PC-3 (cell line): Measurements from ENCODE around the gene HNRNPCL1.
"Not testable (repeated sequence)": the region's sequence is repeated elsewhere in the genome, so short reads cannot be mapped to it uniquely, and the experiment has no call there.

Experiments used
- EZH2 ChIP-seq: fragments of 300-600 bp; sonication (generic); IDR thresholded peaks from one replicate; pipeline ENCODE4 v1.6.1; 2017; ENCODE audit warnings: antibody characterized with exemption, mild to moderate bottlenecking, low read length; ENCODE audit not compliant: unreplicated experiment
- EZH2phosphoT487 ChIP-seq: fragments of 300-600 bp; sonication (generic); IDR thresholded peaks from 2 replicates; pipeline ENCODE4 v1.6.1; 2018; ENCODE audit warnings: mild to moderate bottlenecking, antibody characterized with exemption, low read length, borderline replicate concordance
- TF ChIP-seq, protein P1 (sequence below): fragments of 300-600 bp; sonication (generic); conservative IDR thresholded peaks from 2 replicates; pipeline ENCODE4 v1.5.1; 2017; ENCODE audit warnings: antibody characterized with exemption, low read depth, mild to moderate bottlenecking, low read length

DNA sequence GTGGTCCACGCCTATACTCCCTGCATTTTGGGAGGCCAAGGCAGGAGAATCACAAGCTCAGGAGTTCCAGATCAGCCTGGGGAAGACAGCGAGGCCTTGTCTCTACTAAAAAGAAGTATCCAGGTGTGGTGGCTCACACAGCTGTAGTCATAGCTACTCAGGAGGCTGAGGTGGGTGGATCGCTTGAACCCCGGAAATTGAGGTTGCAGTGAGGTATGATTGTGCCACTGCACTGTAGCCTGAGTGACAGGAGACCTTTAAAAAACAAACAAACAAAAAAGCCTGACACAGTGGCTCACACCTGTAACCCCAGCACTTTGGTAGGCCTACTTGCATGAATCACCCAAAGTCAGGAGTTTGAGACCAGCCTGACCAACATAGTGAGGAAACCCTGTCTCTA, 29.9 kb upstream of the HNRNPCL1 start:
- TF ChIP-seq, protein P1, sequence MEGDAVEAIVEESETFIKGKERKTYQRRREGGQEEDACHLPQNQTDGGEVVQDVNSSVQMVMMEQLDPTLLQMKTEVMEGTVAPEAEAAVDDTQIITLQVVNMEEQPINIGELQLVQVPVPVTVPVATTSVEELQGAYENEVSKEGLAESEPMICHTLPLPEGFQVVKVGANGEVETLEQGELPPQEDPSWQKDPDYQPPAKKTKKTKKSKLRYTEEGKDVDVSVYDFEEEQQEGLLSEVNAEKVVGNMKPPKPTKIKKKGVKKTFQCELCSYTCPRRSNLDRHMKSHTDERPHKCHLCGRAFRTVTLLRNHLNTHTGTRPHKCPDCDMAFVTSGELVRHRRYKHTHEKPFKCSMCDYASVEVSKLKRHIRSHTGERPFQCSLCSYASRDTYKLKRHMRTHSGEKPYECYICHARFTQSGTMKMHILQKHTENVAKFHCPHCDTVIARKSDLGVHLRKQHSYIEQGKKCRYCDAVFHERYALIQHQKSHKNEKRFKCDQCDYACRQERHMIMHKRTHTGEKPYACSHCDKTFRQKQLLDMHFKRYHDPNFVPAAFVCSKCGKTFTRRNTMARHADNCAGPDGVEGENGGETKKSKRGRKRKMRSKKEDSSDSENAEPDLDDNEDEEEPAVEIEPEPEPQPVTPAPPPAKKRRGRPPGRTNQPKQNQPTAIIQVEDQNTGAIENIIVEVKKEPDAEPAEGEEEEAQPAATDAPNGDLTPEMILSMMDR: not testable (repeated sequence)
- TF ChIP-seq EZH2phosphoT487, EZH2: not testable (repeated sequence)
